H1 (cell line): ENCODE measurements around the gene TPRN. TPM values are rescaled to one million over a fixed set of nuclear protein-coding genes. Genes with fewer than 3 reads are reported as not detected.
A peak's percentile ranks its signal among the peaks of the same experiment; 100 is the strongest.

Experiments used
- CTCF ChIA-PET: fragments of 300-600 bp; sonication (Branson Sonifier 250); formaldehyde crosslinking; loops from one replicate; lab custom pipeline; 2021; ENCODE audit not compliant: partially characterized antibody; lab: Charles Lee
- POLR2A ChIA-PET: fragments of 300-600 bp; sonication (Branson Sonifier 250); formaldehyde crosslinking; loops from one replicate; lab custom pipeline; 2021; ENCODE audit warnings: inconsistent platforms; ENCODE audit not compliant: partially characterized antibody; lab: Charles Lee
- DNase-seq, 2 experiments: peaks; one replicate each; pipeline versions ENCODE4 v3.0.0 to v3.0.0-alpha.2; 2010 to 2022; ENCODE audit warnings: low spot score in 2 of 2, low read depth in 1 of 2, mixed read lengths in 1 of 2
- FAIRE-seq: peaks from 2 replicates; lab custom pipeline; 2011; peaks lifted over from hg19 to GRCh38; lab: Jason Lieb, UNC
- H2AFZ ChIP-seq: 2 replicates; pipeline ENCODE4 v1.8.1; 2012; ENCODE audit warnings: low read length, inconsistent platforms
- H2AK5ac ChIP-seq: 2 replicates; pipeline ENCODE4 v1.6.1; 2013; ENCODE audit warnings: low read depth, low read length
- H2BK120ac ChIP-seq: replicated peaks from 2 replicates; pipeline ENCODE3; 2013; ENCODE audit warnings: low read depth, low read length, inconsistent platforms
- H2BK12ac ChIP-seq: 2 replicates; pipeline ENCODE4 v1.6.1; 2013; ENCODE audit warnings: low read depth, low read length
- H2BK15ac ChIP-seq: 2 replicates; pipeline ENCODE4 v1.6.1; 2013; ENCODE audit warnings: low read length
- H2BK20ac ChIP-seq: 2 replicates; pipeline ENCODE4 v1.6.1; 2013; ENCODE audit warnings: low read length
- H2BK5ac ChIP-seq: 2 replicates; pipeline ENCODE4 v1.6.1; 2013; ENCODE audit warnings: low read depth, low read length
- H3K14ac ChIP-seq: 2 replicates; pipeline ENCODE4 v1.6.1; 2013; ENCODE audit warnings: inconsistent platforms; ENCODE audit not compliant: insufficient read length
- H3K18ac ChIP-seq: 2 replicates; pipeline ENCODE4 v1.6.1; 2013; ENCODE audit warnings: low read length; ENCODE audit errors: extremely low read depth
- H3K23ac ChIP-seq: 2 replicates; pipeline ENCODE4 v1.6.1; 2013; ENCODE audit warnings: inconsistent platforms; ENCODE audit not compliant: insufficient read length
- H3K23me2 ChIP-seq: 2 replicates; pipeline ENCODE4 v1.6.1; 2013; ENCODE audit warnings: low read depth, low read length
- H3K27ac ChIP-seq: 2 replicates; pipeline ENCODE4 v1.6.1; 2011; ENCODE audit warnings: low read depth, low read length, inconsistent platforms
- H3K27me3 ChIP-seq, 4 experiments: replicated peaks in 1 of 4; 1 replicate in 1 of 4; 2 replicates in 3 of 4; pipeline versions ENCODE4 v1.6.1 to v1.8.1; 2011 to 2013; ENCODE audit warnings: low read length in 3 of 4, mild to moderate bottlenecking in 3 of 4, inconsistent platforms in 2 of 4, mixed read lengths in 2 of 4, moderate library complexity in 1 of 4; ENCODE audit not compliant: control insufficient read depth in 3 of 4, insufficient read depth in 3 of 4; ENCODE audit errors: extremely low read depth in 1 of 4
- H3K36me3 ChIP-seq, 4 experiments: 2 replicates each; pipeline versions ENCODE4 v1.6.1 to v1.8.1; 2011 to 2013; ENCODE audit warnings: mild to moderate bottlenecking in 4 of 4, low read length in 3 of 4, moderate library complexity in 2 of 4, control low read depth in 1 of 4, inconsistent platforms in 1 of 4; ENCODE audit not compliant: insufficient read depth in 4 of 4, control insufficient read depth in 2 of 4
- H3K4ac ChIP-seq: replicated peaks from 2 replicates; pipeline ENCODE3; 2013; ENCODE audit warnings: low read length, low read depth, mixed read lengths, inconsistent platforms; ENCODE audit not compliant: insufficient read length
- H3K4me1 ChIP-seq, 4 experiments: replicated peaks in 1 of 4; 1 replicate in 1 of 4; 2 replicates in 3 of 4; pipeline versions ENCODE4 v1.6.1 to v1.8.1; 2011 to 2013; ENCODE audit warnings: low read length in 3 of 4, inconsistent platforms in 2 of 4, mixed read lengths in 1 of 4; ENCODE audit not compliant: insufficient read depth in 4 of 4, control insufficient read depth in 3 of 4
- H3K4me2 ChIP-seq, 2 experiments: 2 replicates each; pipeline versions ENCODE4 v1.6.1 to v1.8.1; 2011 to 2013; ENCODE audit warnings: low read depth in 2 of 2, low read length in 2 of 2, control low read depth in 1 of 2, inconsistent platforms in 1 of 2, mild to moderate bottlenecking in 1 of 2; ENCODE audit not compliant: insufficient read depth in 1 of 2
- H3K4me3 ChIP-seq, 4 experiments: fragments of 200-600, 300-600 bp in 1 of 4; sonication (generic), shearing (Covaris generic), sonication (Bioruptor Twin) in 1 of 4; 2 replicates each; pipeline versions ENCODE4 v1.5.1 to v1.8.1; 2011 to 2016; ENCODE audit warnings: low read length in 4 of 4, low read depth in 3 of 4, control low read depth in 2 of 4, inconsistent platforms in 2 of 4, mild to moderate bottlenecking in 2 of 4, mixed read lengths in 1 of 4, moderate library complexity in 1 of 4; ENCODE audit not compliant: insufficient read depth in 2 of 4; ENCODE audit errors: extremely low read depth in 1 of 4
- H3K56ac ChIP-seq: replicated peaks from 2 replicates; pipeline ENCODE3; 2013; ENCODE audit warnings: low read depth, mild to moderate bottlenecking, mixed read lengths, low read length, inconsistent platforms; ENCODE audit not compliant: insufficient read length
- H3K79me1 ChIP-seq: 2 replicates; pipeline ENCODE4 v1.6.1; 2013; ENCODE audit warnings: low read depth, low read length, control low read depth
- H3K79me2 ChIP-seq, 2 experiments: 2 replicates each; pipeline versions ENCODE4 v1.6.1 to v1.8.1; 2012 to 2013; ENCODE audit warnings: low read length in 2 of 2, mild to moderate bottlenecking in 2 of 2, inconsistent platforms in 1 of 2; ENCODE audit not compliant: insufficient read depth in 2 of 2, control insufficient read depth in 1 of 2
- H3K9ac ChIP-seq, 4 experiments: replicated peaks in 1 of 4; 1 replicate in 1 of 4; 2 replicates in 3 of 4; pipeline versions ENCODE4 v1.6.1 to v1.8.1; 2011 to 2013; ENCODE audit warnings: low read depth in 3 of 4, low read length in 3 of 4, control low read depth in 2 of 4, mild to moderate bottlenecking in 2 of 4, moderate library complexity in 2 of 4, inconsistent platforms in 1 of 4; ENCODE audit errors: extremely low read depth in 1 of 4
- H3K9me3 ChIP-seq, 2 experiments: 2 replicates each; pipeline versions ENCODE4 v1.6.1 to v1.8.1; 2012 to 2013; ENCODE audit warnings: mild to moderate bottlenecking in 2 of 2, moderate library complexity in 2 of 2, control low read depth in 1 of 2, inconsistent platforms in 1 of 2, low read depth in 1 of 2, low read length in 1 of 2, mixed read lengths in 1 of 2; ENCODE audit not compliant: insufficient read depth in 2 of 2
- H4K20me1 ChIP-seq, 2 experiments: replicated peaks in 1 of 2; 2 replicates each; pipeline versions ENCODE3 to v1.8.1; 2011 to 2013; ENCODE audit warnings: inconsistent platforms in 2 of 2, low read length in 2 of 2, mild to moderate bottlenecking in 1 of 2; ENCODE audit not compliant: insufficient read depth in 2 of 2, control insufficient read depth in 1 of 2
- H4K5ac ChIP-seq: 2 replicates; pipeline ENCODE4 v1.6.1; 2013; ENCODE audit warnings: low read length, low read depth, mixed read lengths, inconsistent platforms; ENCODE audit not compliant: insufficient read length
- H4K8ac ChIP-seq: 2 replicates; pipeline ENCODE4 v1.8.0; 2013; ENCODE audit warnings: mild to moderate bottlenecking, moderate library complexity, low read length, inconsistent platforms; ENCODE audit not compliant: insufficient read depth; ENCODE audit errors: extremely low read depth
- H4K91ac ChIP-seq: replicated peaks from 2 replicates; pipeline ENCODE3; 2013; ENCODE audit warnings: low read length, mixed read lengths, inconsistent platforms; ENCODE audit not compliant: insufficient read length
- EGR1 ChIP-seq: IDR thresholded peaks from 2 replicates; pipeline ENCODE4 v1.6.1; 2011; ENCODE audit warnings: low read depth, low read length, borderline replicate concordance
- HDAC2 ChIP-seq, 2 experiments: fragments of 300-600 bp in 1 of 2; sonication (generic) in 1 of 2; IDR thresholded peaks; 2 replicates each; pipeline ENCODE4 v1.6.1; 2011 to 2012; ENCODE audit warnings: low read depth in 2 of 2, low read length in 2 of 2, mild to moderate bottlenecking in 2 of 2, moderate library complexity in 2 of 2, borderline replicate concordance in 1 of 2, inconsistent platforms in 1 of 2
- JUN ChIP-seq: IDR thresholded peaks from 2 replicates; pipeline ENCODE4 v1.6.1; 2011; ENCODE audit warnings: low read depth, mild to moderate bottlenecking, improper control_type of control experiment, low read length
- JUND ChIP-seq: IDR thresholded peaks from 2 replicates; pipeline ENCODE4 v1.6.1; 2011; ENCODE audit warnings: mild to moderate bottlenecking, improper control_type of control experiment, low read length
- MAX ChIP-seq: IDR thresholded peaks from 2 replicates; pipeline ENCODE4 v1.6.1; 2012; ENCODE audit warnings: inconsistent platforms
- NRF1 ChIP-seq: IDR thresholded peaks from 2 replicates; pipeline ENCODE4 v1.6.1; 2011; ENCODE audit warnings: mild to moderate bottlenecking, low read depth, low read length, improper control_type of control experiment
- POLR2A ChIP-seq, 2 experiments: IDR thresholded peaks; 1 replicate in 1 of 2; 2 replicates in 1 of 2; pipeline ENCODE4 v1.6.1; 2011; ENCODE audit warnings: low read depth in 2 of 2, low read length in 2 of 2, mild to moderate bottlenecking in 2 of 2; ENCODE audit errors: control extremely low read depth in 1 of 2
- POU5F1 ChIP-seq: IDR thresholded peaks from 2 replicates; pipeline ENCODE4 v1.6.1; 2011; ENCODE audit warnings: low read depth, mild to moderate bottlenecking, low read length, moderate library complexity
- RAD21 ChIP-seq, 2 experiments: IDR thresholded peaks in 1 of 2; conservative IDR thresholded peaks in 1 of 2; 2 replicates each; pipeline ENCODE4 v1.6.1; 2011; ENCODE audit warnings: low read depth in 2 of 2, low read length in 2 of 2, improper control_type of control experiment in 1 of 2, inconsistent platforms in 1 of 2, mild to moderate bottlenecking in 1 of 2, moderate library complexity in 1 of 2
- WGBS, 2 experiments: shearing (Covaris generic) in 1 of 2; methylation state at CpG; one replicate each; pipeline versions ENCODE4 v1.1.6 to v1.1.7; 2013 to 2015; ENCODE audit warnings: low lambda C conversion rate in 2 of 2, mixed read lengths in 2 of 2, inconsistent platforms in 1 of 2, low coverage in 1 of 2, missing lambda C conversion rate in 1 of 2; ENCODE audit not compliant: insufficient replicate concordance in 2 of 2, insufficient coverage in 1 of 2, insufficient read length in 1 of 2; ENCODE audit errors: extremely low coverage in 1 of 2, missing lambda C conversion rate in 1 of 2; 5-methylcytosine and 5-hydroxymethylcytosine counted together
- polyA plus RNA-seq, 7 experiments: library from polyadenylated mRNA; depleted of rRNA in 3 of 7; stranded (reverse) in 5 of 7; unstranded in 2 of 7; fragments of >200 nt in 5 of 7; fragments of 200-250 nt in 2 of 7; gene quantifications; 1 replicate in 5 of 7; 2 replicates in 1 of 7; 4 replicates in 1 of 7; pipeline versions ENCODE4 v1.2.1 to v1.2.3, GENCODE V29; 2011 to 2013; ENCODE audit warnings: missing spikeins in 2 of 7, mixed read lengths in 2 of 7
- total RNA-seq: library from RNA; stranded (reverse); fragmentation: NEBNext Ultra II Directional; extraction: Animal tissue kit (Norgen Biotek cat#: 25700); gene quantifications from 2 replicates; pipeline ENCODE4 v1.2.1, GENCODE V29; 2021

The TPRN gene
- total and polyA plus RNA-seq, 2 of the 8 experiments (the other 6 are each of a cell fraction or from before 2014, with no cell fraction given), result 9.7 to 23.2 TPM

GRCh38 chr9:137205126-137206069 is 4.9 kb upstream of the TPRN start, which contains the start of the genes NDOR1 and TMEM203:
TSS of gene NDOR1 (plus strand) at chr9:137205700. CDS start at chr9:137205778, 78 bp downstream.
TSS of gene TMEM203 (minus strand) at chr9:137205648. CDS start at chr9:137205414, 234 bp downstream.
- Histone ChIP-seq H3K4me3 (peak within 1 kb of the TSS; percentile 78 to 96 (median 89)), H3K9ac (peak within 1 kb of the TSS; percentile 84 to 99 (median 89)), H3K9me3 (no peaks in the 10 kb centered on the region), H3K23ac (no peak within 1 kb of the TSS), H2AK5ac (no peak within 1 kb of the TSS), H3K79me2 (peaks cover 0 to 46% of the 10 kb centered on the region in 2 experiments; a peak in 3 of 4 replicates), H3K36me3 (peaks cover 0 to 4% (median 0%) of the 10 kb centered on the region in 4 experiments; a peak in 1 of 8 replicates), H4K8ac (peak within 1 kb of the TSS; percentile 97; the same call in 1 of the 2 replicates), H4K5ac (no peak within 1 kb of the TSS), H2BK12ac (no peak within 1 kb of the TSS), H2AFZ (no peak within 1 kb of the TSS), H3K27me3 (no peaks in the 10 kb centered on the region), H3K14ac (no peak within 1 kb of the TSS), H3K79me1 (peaks cover 17% of the 10 kb centered on the region), H3K56ac (peak within 1 kb of the TSS; percentile 38), H3K4me1 (peaks cover 7 to 25% (median 14%) of the 10 kb centered on the region in 4 experiments), H3K4ac (peak within 1 kb of the TSS; percentile 94), H3K27ac (peak within 1 kb of the TSS; percentile 60; the same call in 1 of the 2 replicates), H4K91ac (no peak within 1 kb of the TSS), H2BK120ac (no peak within 1 kb of the TSS), H3K4me2 (peak within 1 kb of the TSS; percentile 90 to 91), H3K23me2 (peaks cover 15% of the 10 kb centered on the region), H2BK5ac (peak within 1 kb of the TSS; percentile 71), H4K20me1 (peaks cover 0 to 12% of the 10 kb centered on the region in 2 experiments), H2BK15ac (no peak within 1 kb of the TSS; the same call in 1 of the 2 replicates), H2BK20ac (no peak within 1 kb of the TSS), H3K18ac (peak within 1 kb of the TSS; percentile 83)
- FAIRE-seq (no peak), DNase-seq (peak in 1 of 2 experiments; percentile 99)
- POLR2A ChIA-PET, result interaction anchor here (0.9 to 69.9 kb wide), 9 partner anchors 13 to 404 kb away, joined by 3 to 1462 read pairs (median 8); partner anchors contain the start of genes ANAPC2, CYSRT1, NELFB and RNF208
- 2% methylated on average over 89 of the region's 98 CpGs; no CpG with 5 or more reads in 1 of the 2 experiments for WGBS, 2 experiments
- CTCF ChIA-PET, result interaction anchor here (1.0 to 4.9 kb wide), 8 partner anchors 9 to 176 kb away, joined by 3 to 23 read pairs (median 4); partner anchors contain the start of genes ANAPC2 and SSNA1
- TF ChIP-seq JUN, result no peak
- TF ChIP-seq POU5F1, result no peak
- TF ChIP-seq JUND, result peak; percentile 28; the same call in 1 of the 2 replicates
- TF ChIP-seq EGR1, result no peak
- 0 out of 4 replicates have a peak, but pooled peaks of 1 of the 2 experiments have one; percentile 80 for TF ChIP-seq HDAC2 (IDR thresholded peaks at IDR 0.05; ENCODE audit: borderline replicate concordance in 1 of 2, low read depth in 2 of 2, low read length in 2 of 2)
- peak in 1 of 2 experiments; percentile 94; a peak in 2 of 3 replicates for TF ChIP-seq POLR2A (IDR thresholded peaks at IDR 0.05; ENCODE audit: control extremely low read depth in 1 of 2, low read depth in 2 of 2, low read length in 2 of 2)
- TF ChIP-seq RAD21 (IDR thresholded peaks at IDR 0.05 in 1 of 2, conservative IDR thresholded peaks at IDR 0.05 in 1 of 2; ENCODE audit: low read depth in 2 of 2, low read length in 2 of 2), result no peak
- TF ChIP-seq NRF1, result no peak
- peak; percentile 73 for TF ChIP-seq MAX
